ENCODE measurements around the gene POLR3G. TPM values are rescaled to one million over a fixed set of nuclear protein-coding genes. Genes with fewer than 3 reads are reported as not detected.

The POLR3G gene
- total and polyA plus RNA-seq, 2 donors from 2014 or later = 1.0 to 1.5 TPM

- no peak for FAIRE-seq
- no peak for TF ChIP-seq CTCF (IDR thresholded peaks at IDR 0.05; ENCODE audit: borderline replicate concordance, extremely low read depth, insufficient read depth)
- no peaks in the 10 kb centered on the region for H3K27me3 ChIP-seq (ENCODE audit: control insufficient read depth, insufficient read depth, low read length)
- H3K4me3 ChIP-seq (ENCODE audit: low read length in 3 of 3) = no peak overlapping the region
- H3K36me3 ChIP-seq (ENCODE audit: control insufficient read depth in 2 of 3, insufficient read depth in 3 of 3, low read length in 3 of 3) = no peaks in the 10 kb centered on the region
- no peak overlapping the region for H3K27ac ChIP-seq (ENCODE audit: low read depth in 2 of 2, low read length in 2 of 2)
- no peak overlapping the region for H3K9ac ChIP-seq (ENCODE audit: low read length in 3 of 3)
- intact Hi-C loops (cut with DNase I) = no loop called here
- no peaks in the 10 kb centered on the region for H3K4me1 ChIP-seq (ENCODE audit: control insufficient read depth in 2 of 3, insufficient read depth in 2 of 3, low read depth in 1 of 3, low read length in 3 of 3)
- H3K9me3 ChIP-seq (ENCODE audit: control insufficient read depth in 2 of 3, insufficient read depth in 1 of 3, low read length in 3 of 3) = no peaks in the 10 kb centered on the region
- DNase-seq = no peak
Measured at GRCh38 chr5:90542827-90543519, 68.3 kb downstream of the POLR3G start.

- DNase-seq = no peak
- intact Hi-C loops (cut with DNase I) = no loop called here
- Histone ChIP-seq H3K4me3 (ENCODE audit: low read length in 3 of 3) (no peak overlapping the region), H3K27me3 (ENCODE audit: control insufficient read depth, insufficient read depth, low read length) (no peaks in the 10 kb centered on the region), H3K27ac (ENCODE audit: low read depth in 2 of 2, low read length in 2 of 2) (no peak overlapping the region), H3K4me1 (ENCODE audit: control insufficient read depth in 2 of 3, insufficient read depth in 2 of 3, low read depth in 1 of 3, low read length in 3 of 3) (no peaks in the 10 kb centered on the region), H3K36me3 (ENCODE audit: control insufficient read depth in 2 of 3, insufficient read depth in 3 of 3, low read length in 3 of 3) (no peaks in the 10 kb centered on the region), H3K9me3 (ENCODE audit: control insufficient read depth in 2 of 3, insufficient read depth in 1 of 3, low read length in 3 of 3) (no peaks in the 10 kb centered on the region), H3K9ac (ENCODE audit: low read length in 3 of 3) (no peak overlapping the region)
- no peak for TF ChIP-seq CTCF (IDR thresholded peaks at IDR 0.05; ENCODE audit: borderline replicate concordance, extremely low read depth, insufficient read depth)
- FAIRE-seq = no peak
Measured at GRCh38 chr5:90545511-90545910, 70.8 kb downstream of the POLR3G start.

GRCh38 chr5:90546216-90546837, 71.7 kb downstream of the POLR3G start:
- TF ChIP-seq CTCF (IDR thresholded peaks at IDR 0.05; ENCODE audit: borderline replicate concordance, extremely low read depth, insufficient read depth) = no peak
- Histone ChIP-seq H3K4me1 (ENCODE audit: control insufficient read depth in 2 of 3, insufficient read depth in 2 of 3, low read depth in 1 of 3, low read length in 3 of 3) (no peaks in the 10 kb centered on the region), H3K9me3 (ENCODE audit: control insufficient read depth in 2 of 3, insufficient read depth in 1 of 3, low read length in 3 of 3) (no peaks in the 10 kb centered on the region), H3K27me3 (ENCODE audit: control insufficient read depth, insufficient read depth, low read length) (no peaks in the 10 kb centered on the region), H3K4me3 (ENCODE audit: low read length in 3 of 3) (no peak overlapping the region), H3K9ac (ENCODE audit: low read length in 3 of 3) (no peak overlapping the region), H3K36me3 (ENCODE audit: control insufficient read depth in 2 of 3, insufficient read depth in 3 of 3, low read length in 3 of 3) (no peaks in the 10 kb centered on the region), H3K27ac (ENCODE audit: low read depth in 2 of 2, low read length in 2 of 2) (no peak overlapping the region)
- intact Hi-C loops (cut with DNase I) = no loop called here
- no peak for FAIRE-seq
- DNase-seq = no peak

All from kidney (tissue), 14 donors.